C1 segment of cervical spinal cord (tissue), 14 donors: ENCODE data around the gene PLA2G2C.
A peak's percentile ranks its signal among the peaks of the same experiment; 100 is the strongest.
"Not testable (repeated sequence)": the region's sequence is repeated elsewhere in the genome, so short reads cannot be mapped to it uniquely, and the experiment has no call there.

Experiments used
- DNase-seq, 14 donors: peaks; one replicate each; lab custom pipeline; 2025; lab: John Stamatoyannopoulos, UW

PLA2G2C gene

GRCh38 chr1:20185834-20186782, at the start of gene PLA2G2C, which contains the start of gene UBXN10:
Gene PLA2G2C (minus strand): TSS chr1:20186518. CDS start chr1:20177363, 9,155 bp downstream.
Gene UBXN10 (plus strand): TSS chr1:20186096. CDS start chr1:20190562, 4,466 bp downstream.
- peak in 7 of 14 donors; percentile 4 to 53 (median 24) for DNase-seq

- no peak for DNase-seq
These were observed 48.6 kb upstream of the PLA2G2C start for GRCh38 chr1:20234788-20235535.

GRCh38 chr1:20233866-20234265, 47.5 kb upstream of the PLA2G2C start:
- peak in 9 of 14 donors; percentile 2 to 52 (median 11) for DNase-seq

GRCh38 chr1:20233394-20233793, 47.1 kb upstream of the PLA2G2C start:
- no peak for DNase-seq

- not testable (repeated sequence) for DNase-seq
These were observed 46.2 kb upstream of the PLA2G2C start for GRCh38 chr1:20232564-20232963.

GRCh38 chr1:20229171-20229570, 42.9 kb upstream of the PLA2G2C start:
- no peak for DNase-seq

- DNase-seq: no peak
These were observed 42.1 kb upstream of the PLA2G2C start for GRCh38 chr1:20228314-20228825.

GRCh38 chr1:20227704-20228103, 41.4 kb upstream of the PLA2G2C start:
- DNase-seq: no peak

- no peak for DNase-seq
These were observed 38.2 kb upstream of the PLA2G2C start for GRCh38 chr1:20224546-20224945.

GRCh38 chr1:20223551-20224419, 37.5 kb upstream of the PLA2G2C start:
- DNase-seq: no peak

GRCh38 chr1:20223106-20223505, 36.8 kb upstream of the PLA2G2C start:
- no peak for DNase-seq

GRCh38 chr1:20220036-20220435, 33.7 kb upstream of the PLA2G2C start:
- no peak for DNase-seq

- DNase-seq: not testable (repeated sequence)
These were observed 32.7 kb upstream of the PLA2G2C start for GRCh38 chr1:20219053-20219452.

- DNase-seq: no peak
These were observed 30.3 kb upstream of the PLA2G2C start for GRCh38 chr1:20216574-20216973.

GRCh38 chr1:20215716-20216115, 29.4 kb upstream of the PLA2G2C start:
- no peak for DNase-seq

GRCh38 chr1:20212685-20213331, 26.5 kb upstream of the PLA2G2C start:
- DNase-seq: peak in 9 of 14 donors; percentile 8 to 58 (median 31)

- no peak for DNase-seq
These were observed 25.9 kb upstream of the PLA2G2C start for GRCh38 chr1:20212085-20212684.

GRCh38 chr1:20211511-20211931, 25.2 kb upstream of the PLA2G2C start:
- peak in 1 of 14 donors; percentile 47 for DNase-seq

- no peak for DNase-seq
These were observed 24.6 kb upstream of the PLA2G2C start for GRCh38 chr1:20210736-20211460.
